Measurements from ENCODE around the gene MAP3K6.

Gene MAP3K6

GRCh38 chr1:27332536-27333281 is 34.1 kb downstream of the MAP3K6 start:
- peak; percentile 75 for DNase-seq

- no peak for DNase-seq
Measured at GRCh38 chr1:27331922-27332321, 34.8 kb downstream of the MAP3K6 start.

- no peak for DNase-seq
Measured at GRCh38 chr1:27331426-27331825, 35.3 kb downstream of the MAP3K6 start.

GRCh38 chr1:27330786-27331185 is 36.0 kb downstream of the MAP3K6 start:
- DNase-seq, result no peak

GRCh38 chr1:27327964-27328363 is 38.8 kb downstream of the MAP3K6 start:
- DNase-seq, result no peak

- no peak for DNase-seq
Measured at GRCh38 chr1:27325286-27325685, 41.5 kb downstream of the MAP3K6 start.

- DNase-seq, result peak; percentile 57
Measured at GRCh38 chr1:27322569-27323240, 44.1 kb downstream of the MAP3K6 start.

GRCh38 chr1:27321813-27322568 is 44.8 kb downstream of the MAP3K6 start, which contains the start of gene TMEM222:
Gene TMEM222, plus strand, starts transcription at chr1:27322163. Its CDS starts 35 bp downstream, at chr1:27322198.
- DNase-seq, result peak; percentile 98

GRCh38 chr1:27318596-27318995 is 48.2 kb downstream of the MAP3K6 start:
- no peak for DNase-seq

GRCh38 chr1:27318136-27318535 is 48.6 kb downstream of the MAP3K6 start:
- DNase-seq, result no peak

- DNase-seq, result no peak
Measured at GRCh38 chr1:27316860-27317259, 49.9 kb downstream of the MAP3K6 start.

GRCh38 chr1:27314737-27315136 is 52.0 kb downstream of the MAP3K6 start:
- DNase-seq, result no peak

GRCh38 chr1:27314169-27314568 is 52.6 kb downstream of the MAP3K6 start:
- no peak for DNase-seq

GRCh38 chr1:27307874-27308598 is 58.7 kb downstream of the MAP3K6 start:
- no peak for DNase-seq

GRCh38 chr1:27306892-27307761 is 59.6 kb downstream of the MAP3K6 start:
- DNase-seq, result no peak

GRCh38 chr1:27306071-27306470 is 60.7 kb downstream of the MAP3K6 start:
- DNase-seq, result no peak

Measured in hematopoietic multipotent progenitor cell treated with erythropoietin and hydrocortisone succinate and interleukin-3 and kit ligand, for 6 days (in vitro differentiated cells).